H1 (cell line): ENCODE measurements around the gene TRIM67. TPM values are rescaled to one million over a fixed set of nuclear protein-coding genes. Genes with fewer than 3 reads are reported as not detected.

Source experiments
- CTCF ChIA-PET: fragments of 300-600 bp; sonication (Branson Sonifier 250); formaldehyde crosslinking; loops from one replicate; lab custom pipeline; 2021; ENCODE audit not compliant: partially characterized antibody; lab: Charles Lee
- POLR2A ChIA-PET: fragments of 300-600 bp; sonication (Branson Sonifier 250); formaldehyde crosslinking; loops from one replicate; lab custom pipeline; 2021; ENCODE audit warnings: inconsistent platforms; ENCODE audit not compliant: partially characterized antibody; lab: Charles Lee
- DNase-seq, 2 experiments: peaks; one replicate each; pipeline versions ENCODE4 v3.0.0 to v3.0.0-alpha.2; 2010 to 2022; ENCODE audit warnings: low spot score in 2 of 2, low read depth in 1 of 2, mixed read lengths in 1 of 2
- FAIRE-seq: peaks from 2 replicates; lab custom pipeline; 2011; peaks lifted over from hg19 to GRCh38; lab: Jason Lieb, UNC
- H2AFZ ChIP-seq: 2 replicates; pipeline ENCODE4 v1.8.1; 2012; ENCODE audit warnings: low read length, inconsistent platforms
- H2AK5ac ChIP-seq: 2 replicates; pipeline ENCODE4 v1.6.1; 2013; ENCODE audit warnings: low read depth, low read length
- H2BK120ac ChIP-seq: replicated peaks from 2 replicates; pipeline ENCODE3; 2013; ENCODE audit warnings: low read depth, low read length, inconsistent platforms
- H2BK12ac ChIP-seq: 2 replicates; pipeline ENCODE4 v1.6.1; 2013; ENCODE audit warnings: low read depth, low read length
- H2BK15ac ChIP-seq: 2 replicates; pipeline ENCODE4 v1.6.1; 2013; ENCODE audit warnings: low read length
- H2BK20ac ChIP-seq: 2 replicates; pipeline ENCODE4 v1.6.1; 2013; ENCODE audit warnings: low read length
- H2BK5ac ChIP-seq: 2 replicates; pipeline ENCODE4 v1.6.1; 2013; ENCODE audit warnings: low read depth, low read length
- H3K14ac ChIP-seq: 2 replicates; pipeline ENCODE4 v1.6.1; 2013; ENCODE audit warnings: inconsistent platforms; ENCODE audit not compliant: insufficient read length
- H3K18ac ChIP-seq: 2 replicates; pipeline ENCODE4 v1.6.1; 2013; ENCODE audit warnings: low read length; ENCODE audit errors: extremely low read depth
- H3K23ac ChIP-seq: 2 replicates; pipeline ENCODE4 v1.6.1; 2013; ENCODE audit warnings: inconsistent platforms; ENCODE audit not compliant: insufficient read length
- H3K23me2 ChIP-seq: 2 replicates; pipeline ENCODE4 v1.6.1; 2013; ENCODE audit warnings: low read depth, low read length
- H3K27ac ChIP-seq: 2 replicates; pipeline ENCODE4 v1.6.1; 2011; ENCODE audit warnings: low read depth, low read length, inconsistent platforms
- H3K27me3 ChIP-seq, 4 experiments: replicated peaks in 1 of 4; 1 replicate in 1 of 4; 2 replicates in 3 of 4; pipeline versions ENCODE4 v1.6.1 to v1.8.1; 2011 to 2013; ENCODE audit warnings: low read length in 3 of 4, mild to moderate bottlenecking in 3 of 4, inconsistent platforms in 2 of 4, mixed read lengths in 2 of 4, moderate library complexity in 1 of 4; ENCODE audit not compliant: control insufficient read depth in 3 of 4, insufficient read depth in 3 of 4; ENCODE audit errors: extremely low read depth in 1 of 4
- H3K36me3 ChIP-seq, 4 experiments: 2 replicates each; pipeline versions ENCODE4 v1.6.1 to v1.8.1; 2011 to 2013; ENCODE audit warnings: mild to moderate bottlenecking in 4 of 4, low read length in 3 of 4, moderate library complexity in 2 of 4, control low read depth in 1 of 4, inconsistent platforms in 1 of 4; ENCODE audit not compliant: insufficient read depth in 4 of 4, control insufficient read depth in 2 of 4
- H3K4ac ChIP-seq: replicated peaks from 2 replicates; pipeline ENCODE3; 2013; ENCODE audit warnings: low read length, low read depth, mixed read lengths, inconsistent platforms; ENCODE audit not compliant: insufficient read length
- H3K4me1 ChIP-seq, 4 experiments: replicated peaks in 1 of 4; 1 replicate in 1 of 4; 2 replicates in 3 of 4; pipeline versions ENCODE4 v1.6.1 to v1.8.1; 2011 to 2013; ENCODE audit warnings: low read length in 3 of 4, inconsistent platforms in 2 of 4, mixed read lengths in 1 of 4; ENCODE audit not compliant: insufficient read depth in 4 of 4, control insufficient read depth in 3 of 4
- H3K4me2 ChIP-seq, 2 experiments: 2 replicates each; pipeline versions ENCODE4 v1.6.1 to v1.8.1; 2011 to 2013; ENCODE audit warnings: low read depth in 2 of 2, low read length in 2 of 2, control low read depth in 1 of 2, inconsistent platforms in 1 of 2, mild to moderate bottlenecking in 1 of 2; ENCODE audit not compliant: insufficient read depth in 1 of 2
- H3K4me3 ChIP-seq, 4 experiments: fragments of 200-600, 300-600 bp in 1 of 4; sonication (generic), shearing (Covaris generic), sonication (Bioruptor Twin) in 1 of 4; 2 replicates each; pipeline versions ENCODE4 v1.5.1 to v1.8.1; 2011 to 2016; ENCODE audit warnings: low read length in 4 of 4, low read depth in 3 of 4, control low read depth in 2 of 4, inconsistent platforms in 2 of 4, mild to moderate bottlenecking in 2 of 4, mixed read lengths in 1 of 4, moderate library complexity in 1 of 4; ENCODE audit not compliant: insufficient read depth in 2 of 4; ENCODE audit errors: extremely low read depth in 1 of 4
- H3K56ac ChIP-seq: replicated peaks from 2 replicates; pipeline ENCODE3; 2013; ENCODE audit warnings: low read depth, mild to moderate bottlenecking, mixed read lengths, low read length, inconsistent platforms; ENCODE audit not compliant: insufficient read length
- H3K79me1 ChIP-seq: 2 replicates; pipeline ENCODE4 v1.6.1; 2013; ENCODE audit warnings: low read depth, low read length, control low read depth
- H3K79me2 ChIP-seq, 2 experiments: 2 replicates each; pipeline versions ENCODE4 v1.6.1 to v1.8.1; 2012 to 2013; ENCODE audit warnings: low read length in 2 of 2, mild to moderate bottlenecking in 2 of 2, inconsistent platforms in 1 of 2; ENCODE audit not compliant: insufficient read depth in 2 of 2, control insufficient read depth in 1 of 2
- H3K9ac ChIP-seq, 4 experiments: replicated peaks in 1 of 4; 1 replicate in 1 of 4; 2 replicates in 3 of 4; pipeline versions ENCODE4 v1.6.1 to v1.8.1; 2011 to 2013; ENCODE audit warnings: low read depth in 3 of 4, low read length in 3 of 4, control low read depth in 2 of 4, mild to moderate bottlenecking in 2 of 4, moderate library complexity in 2 of 4, inconsistent platforms in 1 of 4; ENCODE audit errors: extremely low read depth in 1 of 4
- H3K9me3 ChIP-seq, 2 experiments: 2 replicates each; pipeline versions ENCODE4 v1.6.1 to v1.8.1; 2012 to 2013; ENCODE audit warnings: mild to moderate bottlenecking in 2 of 2, moderate library complexity in 2 of 2, control low read depth in 1 of 2, inconsistent platforms in 1 of 2, low read depth in 1 of 2, low read length in 1 of 2, mixed read lengths in 1 of 2; ENCODE audit not compliant: insufficient read depth in 2 of 2
- H4K20me1 ChIP-seq, 2 experiments: replicated peaks in 1 of 2; 2 replicates each; pipeline versions ENCODE3 to v1.8.1; 2011 to 2013; ENCODE audit warnings: inconsistent platforms in 2 of 2, low read length in 2 of 2, mild to moderate bottlenecking in 1 of 2; ENCODE audit not compliant: insufficient read depth in 2 of 2, control insufficient read depth in 1 of 2
- H4K5ac ChIP-seq: 2 replicates; pipeline ENCODE4 v1.6.1; 2013; ENCODE audit warnings: low read length, low read depth, mixed read lengths, inconsistent platforms; ENCODE audit not compliant: insufficient read length
- H4K8ac ChIP-seq: 2 replicates; pipeline ENCODE4 v1.8.0; 2013; ENCODE audit warnings: mild to moderate bottlenecking, moderate library complexity, low read length, inconsistent platforms; ENCODE audit not compliant: insufficient read depth; ENCODE audit errors: extremely low read depth
- H4K91ac ChIP-seq: replicated peaks from 2 replicates; pipeline ENCODE3; 2013; ENCODE audit warnings: low read length, mixed read lengths, inconsistent platforms; ENCODE audit not compliant: insufficient read length
- ASH2L ChIP-seq: fragments of 200-600, 300-600 bp; sonication (generic); IDR thresholded peaks from one replicate; pipeline ENCODE4 v1.7.1; 2017; ENCODE audit warnings: low read length
- SUZ12 ChIP-seq: fragments of 200-600 bp; sonication (generic); IDR thresholded peaks from 2 replicates; pipeline ENCODE4 v1.6.1; 2012; ENCODE audit warnings: mild to moderate bottlenecking, inconsistent platforms, low read length, moderate library complexity, mixed read lengths
- WGBS, 2 experiments: shearing (Covaris generic) in 1 of 2; methylation state at CpG; one replicate each; pipeline versions ENCODE4 v1.1.6 to v1.1.7; 2013 to 2015; ENCODE audit warnings: low lambda C conversion rate in 2 of 2, mixed read lengths in 2 of 2, inconsistent platforms in 1 of 2, low coverage in 1 of 2, missing lambda C conversion rate in 1 of 2; ENCODE audit not compliant: insufficient replicate concordance in 2 of 2, insufficient coverage in 1 of 2, insufficient read length in 1 of 2; ENCODE audit errors: extremely low coverage in 1 of 2, missing lambda C conversion rate in 1 of 2; 5-methylcytosine and 5-hydroxymethylcytosine counted together
- polyA plus RNA-seq, 7 experiments: library from polyadenylated mRNA; depleted of rRNA in 3 of 7; stranded (reverse) in 5 of 7; unstranded in 2 of 7; fragments of >200 nt in 5 of 7; fragments of 200-250 nt in 2 of 7; gene quantifications; 1 replicate in 5 of 7; 2 replicates in 1 of 7; 4 replicates in 1 of 7; pipeline versions ENCODE4 v1.2.1 to v1.2.3, GENCODE V29; 2011 to 2013; ENCODE audit warnings: missing spikeins in 2 of 7, mixed read lengths in 2 of 7
- total RNA-seq: library from RNA; stranded (reverse); fragmentation: NEBNext Ultra II Directional; extraction: Animal tissue kit (Norgen Biotek cat#: 25700); gene quantifications from 2 replicates; pipeline ENCODE4 v1.2.1, GENCODE V29; 2021

Gene TRIM67
- total and polyA plus RNA-seq, 2 of the 8 experiments (the other 6 are each of a cell fraction or from before 2014, with no cell fraction given): under 0.01 TPM; not detected in 1

- POLR2A ChIA-PET: no interaction called here
- WGBS, 2 experiments: 83% methylated on average over 1 of the region's 1 CpG; no CpG with 5 or more reads in 1 of the 2 experiments
- H3K4me3 ChIP-seq: no peak overlapping the region
- H3K79me2 ChIP-seq: no peaks in the 10 kb centered on the region
- CTCF ChIA-PET: interaction anchor here (1.3 kb wide), 2 partner anchors 14 to 16 kb away, joined by 3 read pairs; partner anchors contain the start of gene TRIM67
- H3K9me3 ChIP-seq: no peaks in the 10 kb centered on the region
- no peaks in the 10 kb centered on the region for H3K23me2 ChIP-seq
- 0 out of 7 replicates have a peak, but pooled peaks cover 0 to 3% (median 0%) of the 10 kb centered on the region in 4 experiments for H3K4me1 ChIP-seq
- no peak overlapping the region for H3K4me2 ChIP-seq
- H3K27ac ChIP-seq: no peak overlapping the region
- DNase-seq (no peak), FAIRE-seq (no peak)
- H3K9ac ChIP-seq: no peak overlapping the region
- no peak overlapping the region for H3K23ac ChIP-seq
- no peak overlapping the region for H2BK15ac ChIP-seq
- no peak overlapping the region for H2BK20ac ChIP-seq
- H3K14ac ChIP-seq: no peak overlapping the region
- no peaks in the 10 kb centered on the region for H4K20me1 ChIP-seq
- H3K4ac ChIP-seq: no peak overlapping the region
- H2BK5ac ChIP-seq: no peak overlapping the region
- H4K8ac ChIP-seq: no peak overlapping the region
- no peak overlapping the region for H2BK120ac ChIP-seq
- no peak overlapping the region for H2AK5ac ChIP-seq
- no peaks in the 10 kb centered on the region for H3K36me3 ChIP-seq
- H4K91ac ChIP-seq: no peak overlapping the region
- no peaks in the 10 kb centered on the region for H3K79me1 ChIP-seq
- H2BK12ac ChIP-seq: no peak overlapping the region
- no peak overlapping the region for H3K18ac ChIP-seq
- peaks cover 0 to 8% (median 0%) of the 10 kb centered on the region in 4 experiments; a peak in 1 of 7 replicates for H3K27me3 ChIP-seq
- H4K5ac ChIP-seq: no peak overlapping the region
- H3K56ac ChIP-seq: no peak overlapping the region
- H2AFZ ChIP-seq: no peak overlapping the region
- TF ChIP-seq SUZ12: no peak
- no peak for TF ChIP-seq ASH2L
Observed at GRCh38 chr1:231177936-231178335, 16.1 kb downstream of the TRIM67 start.
